HepG2 (cell line): ENCODE data around the gene NME1. TPM values are rescaled to one million over a fixed set of nuclear protein-coding genes. Genes with fewer than 3 reads are reported as not detected.

Experiments used
- DRAP1 ChIP-seq: IDR thresholded peaks from 2 replicates; pipeline ENCODE4 v1.6.1; 2016; ENCODE audit warnings: missing genetic modification reagents, missing compliant biosample characterization
- FOSL1 ChIP-seq: sonication (generic); formaldehyde crosslinking; IDR thresholded peaks from 2 replicates; pipeline ENCODE4 v1.9.0; 2021; ENCODE audit warnings: missing genetic modification reagents, borderline replicate concordance
- FOXA1 ChIP-seq, 2 experiments: fragments of 450-650 bp in 1 of 2; sonication (generic) in 1 of 2; formaldehyde crosslinking in 1 of 2; IDR thresholded peaks; 2 replicates each; pipeline versions ENCODE4 v1.4.0 to v1.6.1; 2016 to 2020; ENCODE audit warnings: missing genetic modification reagents in 1 of 2
- FOXC1 ChIP-seq: sonication (generic); formaldehyde crosslinking; IDR thresholded peaks from 2 replicates; pipeline ENCODE4 v1.8.0; 2022; ENCODE audit warnings: mild to moderate bottlenecking, missing genetic modification reagents, borderline replicate concordance
- JUNB ChIP-seq: sonication (generic); formaldehyde crosslinking; IDR thresholded peaks from 2 replicates; pipeline ENCODE4 v1.8.0; 2022; ENCODE audit warnings: missing genetic modification reagents, mild to moderate bottlenecking, borderline replicate concordance
- MAF1 ChIP-seq: sonication (generic); formaldehyde crosslinking; IDR thresholded peaks from 2 replicates; pipeline ENCODE4 v1.5.0; 2020; ENCODE audit warnings: missing genetic modification reagents, borderline replicate concordance
- NR3C1 ChIP-seq: sonication (generic); formaldehyde crosslinking; IDR thresholded peaks from 2 replicates; pipeline ENCODE4 v1.4.0; 2020; ENCODE audit warnings: missing genetic modification reagents
- PHF5A ChIP-seq: IDR thresholded peaks from one replicate; pipeline ENCODE4 v1.6.1; 2018; ENCODE audit warnings: low read depth, missing genetic modification reagents; ENCODE audit not compliant: unreplicated experiment
- PLRG1 ChIP-seq: fragments of 450-650 bp; conservative IDR thresholded peaks from 2 replicates; pipeline ENCODE4 v1.6.1; 2016
- POLR2G ChIP-seq: fragments of 200-400 bp; formaldehyde crosslinking; IDR thresholded peaks from 2 replicates; pipeline ENCODE4 v1.6.1; 2018; ENCODE audit warnings: mild to moderate bottlenecking, low read depth, low read length, moderate library complexity
- SRF ChIP-seq: IDR thresholded peaks from 2 replicates; pipeline ENCODE4 v1.6.1; 2011; ENCODE audit warnings: mild to moderate bottlenecking, low read depth, low read length, moderate library complexity
- SYNCRIP ChIP-seq: fragments of 200-400 bp; formaldehyde crosslinking; IDR thresholded peaks from 2 replicates; pipeline ENCODE4 v1.6.1; 2018; ENCODE audit warnings: mild to moderate bottlenecking, low read depth, low read length; ENCODE audit not compliant: insufficient read depth
- TFDP2 ChIP-seq: sonication (generic); formaldehyde crosslinking; IDR thresholded peaks from 2 replicates; pipeline ENCODE4 v1.4.0; 2020; ENCODE audit warnings: missing genetic modification reagents
- TRIM22 ChIP-seq: fragments of 450-650 bp; IDR thresholded peaks from 2 replicates; pipeline ENCODE4 v1.6.1; 2017
- ZC3H13 ChIP-seq: sonication (generic); formaldehyde crosslinking; IDR thresholded peaks from 2 replicates; pipeline ENCODE4 v1.8.1; 2023; ENCODE audit warnings: mild to moderate bottlenecking, missing genetic modification reagents, moderate library complexity
- ZNF234 ChIP-seq: sonication (generic); formaldehyde crosslinking; conservative IDR thresholded peaks from 2 replicates; pipeline ENCODE4 v1.5.1; 2020; ENCODE audit warnings: mild to moderate bottlenecking, missing genetic modification reagents
- ZNF337 ChIP-seq: sonication (generic); formaldehyde crosslinking; IDR thresholded peaks from 2 replicates; pipeline ENCODE4 v1.5.1; 2020; ENCODE audit warnings: missing genetic modification reagents, low read depth, mild to moderate bottlenecking, borderline replicate concordance
- ZNF33A ChIP-seq: sonication (generic); formaldehyde crosslinking; IDR thresholded peaks from 2 replicates; pipeline ENCODE4 v1.5.1; 2020; ENCODE audit warnings: missing genetic modification reagents, mild to moderate bottlenecking, moderate library complexity, borderline replicate concordance
- ZNF605 ChIP-seq: sonication (generic); formaldehyde crosslinking; IDR thresholded peaks from 2 replicates; pipeline ENCODE4 v1.8.0; 2022; ENCODE audit warnings: mild to moderate bottlenecking, missing genetic modification reagents
- ZNF737 ChIP-seq: sonication (generic); formaldehyde crosslinking; IDR thresholded peaks from 2 replicates; pipeline ENCODE4 v1.5.0; 2020; ENCODE audit warnings: missing genetic modification reagents, mild to moderate bottlenecking, borderline replicate concordance
- ZNF83 ChIP-seq: sonication (generic); formaldehyde crosslinking; IDR thresholded peaks from 2 replicates; pipeline ENCODE4 v1.4.0; 2020; ENCODE audit warnings: missing genetic modification reagents, mild to moderate bottlenecking, borderline replicate concordance
- polyA plus RNA-seq, 8 experiments: library from polyadenylated mRNA; depleted of rRNA in 3 of 8; stranded (reverse) in 7 of 8; unstranded in 1 of 8; fragments of >200 nt; fragmentation: Illumina TruSeq in 4 of 8; extraction: Trizol in 4 of 8; gene quantifications; 2 replicates each; pipeline versions ENCODE4 v1.2.1 to v1.2.3, GENCODE V29; 2011 to 2016; ENCODE audit warnings: low read depth in 4 of 8, missing spikeins in 1 of 8, mixed read lengths in 1 of 8; ENCODE audit not compliant: insufficient read depth in 1 of 8
- total RNA-seq, 5 experiments: library from RNA; depleted of rRNA; stranded (reverse); fragments of >200 nt; fragmentation: Illumina TruSeq; extraction: Trizol; gene quantifications; 2 replicates each; pipeline ENCODE4 v1.2.3, GENCODE V29; 2016; ENCODE audit warnings: low read depth in 1 of 5
- TF ChIP-seq, protein P1 (sequence below): sonication (generic); formaldehyde crosslinking; IDR thresholded peaks from 2 replicates; pipeline ENCODE4 v1.4.0; 2020; ENCODE audit warnings: missing genetic modification reagents, borderline replicate concordance

NME1 gene
- total and polyA plus RNA-seq, 2 of the 13 experiments (the other 11 are each of a cell fraction or from before 2014, with no cell fraction given) = 295 to 516 TPM

DNA sequence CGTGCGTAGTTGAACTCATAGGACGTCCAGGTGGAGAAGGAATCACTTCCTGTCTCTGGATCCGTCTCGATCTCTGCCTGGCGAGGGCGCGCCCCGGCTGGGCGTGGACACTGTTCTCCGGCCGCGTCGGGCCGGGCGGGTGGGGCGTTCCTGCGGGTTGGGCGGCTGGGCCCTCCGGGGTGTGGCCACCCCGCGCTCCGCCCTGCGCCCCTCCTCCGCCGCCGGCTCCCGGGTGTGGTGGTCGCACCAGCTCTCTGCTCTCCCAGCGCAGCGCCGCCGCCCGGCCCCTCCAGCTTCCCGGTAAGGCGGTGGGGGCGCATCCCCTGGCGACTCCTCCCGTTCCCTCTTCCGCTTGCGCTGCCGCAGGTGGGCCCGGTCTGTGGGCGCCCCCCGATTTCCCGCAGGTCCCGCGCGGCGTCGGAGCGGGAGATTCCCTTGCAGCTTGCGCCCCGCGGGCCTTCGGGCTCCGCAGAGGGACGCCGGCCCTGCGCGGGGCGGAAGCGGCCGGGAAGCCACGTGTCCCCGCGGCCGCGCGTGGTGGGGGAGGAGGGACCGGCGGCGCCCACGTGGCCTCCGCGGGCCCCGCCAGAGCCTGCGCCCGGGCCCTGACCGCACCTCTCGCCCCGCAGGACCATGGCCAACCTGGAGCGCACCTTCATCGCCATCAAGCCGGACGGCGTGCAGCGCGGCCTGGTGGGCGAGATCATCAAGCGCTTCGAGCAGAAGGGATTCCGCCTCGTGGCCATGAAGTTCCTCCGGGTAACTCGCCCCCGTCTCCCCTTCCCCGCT, 13.0 kb downstream of the NME1 start, which contains the start of gene NME2 (continued):
- TF ChIP-seq SRF (no peak), FOXA1 (IDR thresholded peaks at IDR 0.05) (no peak), FOXA1 (CRISPR knock-in tag; IDR thresholded peaks at IDR 0.05) (0 out of 2 replicates have a peak, but pooled peaks have one; percentile 23), FOSL1 (CRISPR knock-in tag) (no peak), MAF1 (CRISPR knock-in tag) (peak; percentile 65; the same call in 1 of the 2 replicates), ZNF234 (CRISPR knock-in tag) (peak; percentile 70; the same call in 1 of the 2 replicates), NR3C1 (no peak), JUNB (CRISPR knock-in tag) (no peak), ZNF605 (no peak), ZNF83 (CRISPR knock-in tag) (no peak), TRIM22 (no peak), TFDP2 (CRISPR knock-in tag) (peak; percentile 51; the same call in 1 of the 2 replicates), PLRG1 (no peak), ZNF737 (CRISPR knock-in tag) (no peak), ZNF337 (CRISPR knock-in tag) (no peak), ZNF33A (CRISPR knock-in tag) (no peak), SYNCRIP (no peak), ZC3H13 (peak; percentile 77), DRAP1 (CRISPR knock-in tag) (peak; percentile 62; the same call in 1 of the 2 replicates), POLR2G (peak; percentile 85), PHF5A (CRISPR knock-in tag) (peak; percentile 45), FOXC1 (CRISPR knock-in tag) (peak; percentile 73; the same call in 1 of the 2 replicates)
- TF ChIP-seq, protein P1, sequence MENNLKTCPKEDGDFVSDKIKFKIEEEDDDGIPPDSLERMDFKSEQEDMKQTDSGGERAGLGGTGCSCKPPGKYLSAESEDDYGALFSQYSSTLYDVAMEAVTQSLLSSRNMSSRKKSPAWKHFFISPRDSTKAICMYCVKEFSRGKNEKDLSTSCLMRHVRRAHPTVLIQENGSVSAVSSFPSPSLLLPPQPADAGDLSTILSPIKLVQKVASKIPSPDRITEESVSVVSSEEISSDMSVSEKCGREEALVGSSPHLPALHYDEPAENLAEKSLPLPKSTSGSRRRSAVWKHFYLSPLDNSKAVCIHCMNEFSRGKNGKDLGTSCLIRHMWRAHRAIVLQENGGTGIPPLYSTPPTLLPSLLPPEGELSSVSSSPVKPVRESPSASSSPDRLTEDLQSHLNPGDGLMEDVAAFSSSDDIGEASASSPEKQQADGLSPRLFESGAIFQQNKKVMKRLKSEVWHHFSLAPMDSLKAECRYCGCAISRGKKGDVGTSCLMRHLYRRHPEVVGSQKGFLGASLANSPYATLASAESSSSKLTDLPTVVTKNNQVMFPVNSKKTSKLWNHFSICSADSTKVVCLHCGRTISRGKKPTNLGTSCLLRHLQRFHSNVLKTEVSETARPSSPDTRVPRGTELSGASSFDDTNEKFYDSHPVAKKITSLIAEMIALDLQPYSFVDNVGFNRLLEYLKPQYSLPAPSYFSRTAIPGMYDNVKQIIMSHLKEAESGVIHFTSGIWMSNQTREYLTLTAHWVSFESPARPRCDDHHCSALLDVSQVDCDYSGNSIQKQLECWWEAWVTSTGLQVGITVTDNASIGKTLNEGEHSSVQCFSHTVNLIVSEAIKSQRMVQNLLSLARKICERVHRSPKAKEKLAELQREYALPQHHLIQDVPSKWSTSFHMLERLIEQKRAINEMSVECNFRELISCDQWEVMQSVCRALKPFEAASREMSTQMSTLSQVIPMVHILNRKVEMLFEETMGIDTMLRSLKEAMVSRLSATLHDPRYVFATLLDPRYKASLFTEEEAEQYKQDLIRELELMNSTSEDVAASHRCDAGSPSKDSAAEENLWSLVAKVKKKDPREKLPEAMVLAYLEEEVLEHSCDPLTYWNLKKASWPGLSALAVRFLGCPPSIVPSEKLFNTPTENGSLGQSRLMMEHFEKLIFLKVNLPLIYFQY = peak; percentile 66; the same call in 1 of the 2 replicates
